B cell (primary cell): Measurements from ENCODE around the gene MIPEP.
A peak's percentile ranks its signal among the peaks of the same experiment; 100 is the strongest.

ENCODE experiments used
- EZH2 ChIP-seq: IDR thresholded peaks from 2 replicates; pipeline ENCODE4 v1.6.1; 2012; ENCODE audit warnings: borderline replicate concordance, low read depth, mild to moderate bottlenecking, moderate library complexity, low read length; ENCODE audit not compliant: insufficient read depth, poor library complexity, severe bottlenecking
- TF ChIP-seq, protein P1 (sequence below): fragments of 200-600 bp; IDR thresholded peaks from one replicate; pipeline ENCODE4 v1.8.0; 2022; ENCODE audit warnings: antibody characterized with exemption, mild to moderate bottlenecking

GRCh38 chr13:23921451-23921888, 32.3 kb upstream of the MIPEP start:
- TF ChIP-seq, protein P1, sequence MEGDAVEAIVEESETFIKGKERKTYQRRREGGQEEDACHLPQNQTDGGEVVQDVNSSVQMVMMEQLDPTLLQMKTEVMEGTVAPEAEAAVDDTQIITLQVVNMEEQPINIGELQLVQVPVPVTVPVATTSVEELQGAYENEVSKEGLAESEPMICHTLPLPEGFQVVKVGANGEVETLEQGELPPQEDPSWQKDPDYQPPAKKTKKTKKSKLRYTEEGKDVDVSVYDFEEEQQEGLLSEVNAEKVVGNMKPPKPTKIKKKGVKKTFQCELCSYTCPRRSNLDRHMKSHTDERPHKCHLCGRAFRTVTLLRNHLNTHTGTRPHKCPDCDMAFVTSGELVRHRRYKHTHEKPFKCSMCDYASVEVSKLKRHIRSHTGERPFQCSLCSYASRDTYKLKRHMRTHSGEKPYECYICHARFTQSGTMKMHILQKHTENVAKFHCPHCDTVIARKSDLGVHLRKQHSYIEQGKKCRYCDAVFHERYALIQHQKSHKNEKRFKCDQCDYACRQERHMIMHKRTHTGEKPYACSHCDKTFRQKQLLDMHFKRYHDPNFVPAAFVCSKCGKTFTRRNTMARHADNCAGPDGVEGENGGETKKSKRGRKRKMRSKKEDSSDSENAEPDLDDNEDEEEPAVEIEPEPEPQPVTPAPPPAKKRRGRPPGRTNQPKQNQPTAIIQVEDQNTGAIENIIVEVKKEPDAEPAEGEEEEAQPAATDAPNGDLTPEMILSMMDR, result peak; percentile 64
- no peak for TF ChIP-seq EZH2
